GM18907 (cell line): Measurements from ENCODE around the gene KRTAP10-3.
"Not testable (repeated sequence)": the region's sequence is repeated elsewhere in the genome, so short reads cannot be mapped to it uniquely, and the experiment has no call there.

ENCODE experiments used
- ATAC-seq: cut with Tn5 transposase; IDR thresholded peaks from one replicate; pipeline ENCODE4 v1.9.1; 2021; ENCODE audit warnings: mild to moderate bottlenecking, moderate library complexity; ENCODE audit not compliant: unreplicated experiment

KRTAP10-3 gene, protein sequence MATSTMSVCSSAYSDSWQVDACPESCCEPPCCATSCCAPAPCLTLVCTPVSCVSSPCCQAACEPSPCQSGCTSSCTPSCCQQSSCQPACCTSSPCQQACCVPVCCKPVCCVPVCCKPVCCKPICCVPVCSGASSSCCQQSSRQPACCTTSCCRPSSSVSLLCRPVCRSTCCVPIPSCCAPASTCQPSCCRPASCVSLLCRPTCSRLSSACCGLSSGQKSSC

DNA sequence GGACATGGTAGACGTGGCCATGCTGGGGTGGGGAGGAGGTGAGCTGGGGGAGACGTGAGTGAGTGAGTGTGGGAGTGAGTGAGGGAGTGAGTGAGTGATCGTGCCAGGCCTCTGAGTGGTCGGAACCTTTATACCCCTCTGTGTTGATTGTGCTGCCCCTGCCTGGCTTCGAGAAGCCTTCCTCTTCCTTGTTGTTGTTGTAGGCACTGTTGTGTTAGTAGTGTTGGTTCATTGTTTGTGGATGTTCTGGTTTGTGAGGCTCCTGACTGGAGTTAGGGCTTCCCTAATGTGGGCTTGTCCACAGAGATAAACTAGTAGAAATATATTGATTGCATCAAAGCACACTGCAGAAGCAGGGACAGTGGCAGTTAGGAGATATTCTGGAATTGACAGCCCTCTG is at the start of gene KRTAP10-3:
KRTAP10-3 (minus strand) TSS at position 101 of the 400 bp plus-strand sequence; CDS start at position 21, 80 bp downstream.
- ATAC-seq, result no peak

DNA sequence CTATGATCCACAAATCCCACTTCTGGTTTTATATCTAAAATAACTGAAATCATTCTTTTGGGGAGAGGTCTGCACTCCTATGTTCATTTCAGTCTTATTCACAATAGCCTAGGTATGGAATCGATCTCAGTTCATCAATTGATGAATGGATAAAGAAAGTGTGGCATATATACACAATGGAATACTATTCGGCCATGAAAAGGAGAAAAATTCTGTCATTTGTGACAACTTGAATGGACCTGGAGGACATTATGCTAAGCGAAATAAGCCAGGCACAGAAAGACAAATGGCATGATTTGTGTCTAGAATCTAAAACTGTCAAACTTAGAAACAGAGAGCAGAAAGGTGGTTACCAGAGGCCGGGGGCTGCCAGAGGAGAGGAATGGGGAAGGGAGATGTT is 47.9 kb upstream of the KRTAP10-3 start:
- ATAC-seq, result no peak

DNA sequence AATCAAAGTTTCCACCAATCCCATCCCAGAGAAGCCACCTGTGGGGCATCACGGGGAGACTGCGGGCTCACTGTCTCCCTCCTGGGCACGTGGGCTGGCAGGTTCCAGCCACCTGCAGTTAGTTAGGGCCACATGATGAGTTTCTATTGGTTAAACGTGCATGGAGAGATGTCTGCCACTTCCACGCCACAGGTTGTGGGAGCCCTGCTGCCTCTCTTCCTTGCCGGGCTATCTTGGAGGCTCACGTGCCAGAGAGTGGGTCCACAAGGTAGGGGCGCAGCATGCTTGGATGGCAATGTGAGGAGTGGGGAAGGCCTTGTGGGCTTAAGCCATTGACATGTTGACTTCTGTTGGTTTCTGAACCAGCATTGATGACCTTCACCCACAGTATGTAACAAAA is 45.3 kb upstream of the KRTAP10-3 start:
- no peak for ATAC-seq

DNA sequence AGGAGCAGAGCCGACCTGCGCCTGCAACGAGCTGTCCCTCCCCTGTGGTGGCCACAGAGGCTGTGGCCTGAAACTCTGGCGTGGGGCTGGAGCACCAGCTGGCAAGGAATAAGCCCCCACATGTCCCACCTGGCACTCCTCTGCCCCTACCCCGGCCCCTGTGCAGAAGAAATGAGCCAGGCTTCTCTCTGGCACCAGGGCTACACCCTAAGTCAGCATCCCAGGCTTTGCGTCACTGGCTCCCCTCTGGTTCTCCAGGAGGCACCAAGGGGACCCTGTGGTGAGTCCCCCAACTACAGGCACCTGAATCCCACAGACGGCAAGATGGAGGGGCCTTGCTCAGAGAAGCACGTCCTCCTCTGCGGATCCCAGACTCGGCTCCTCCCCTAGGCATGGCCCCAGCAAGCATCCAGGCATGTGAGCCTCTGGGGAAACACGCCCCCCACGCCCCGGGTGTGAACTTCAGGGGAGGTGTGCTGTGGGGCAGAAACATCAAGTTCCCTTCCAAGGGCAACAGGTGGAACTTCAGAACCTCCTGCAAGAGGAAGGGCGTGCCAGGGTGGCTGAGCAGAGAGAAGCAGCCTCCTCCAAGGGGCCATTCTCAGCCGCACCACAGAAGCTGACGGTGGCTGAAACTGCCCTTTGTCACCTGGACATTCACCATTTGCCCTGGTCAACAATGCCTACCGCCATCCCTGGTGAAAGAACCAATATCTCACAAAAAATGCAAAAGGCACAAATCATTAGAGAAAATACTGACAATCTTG is 44.7 kb upstream of the KRTAP10-3 start:
- no peak for ATAC-seq

DNA sequence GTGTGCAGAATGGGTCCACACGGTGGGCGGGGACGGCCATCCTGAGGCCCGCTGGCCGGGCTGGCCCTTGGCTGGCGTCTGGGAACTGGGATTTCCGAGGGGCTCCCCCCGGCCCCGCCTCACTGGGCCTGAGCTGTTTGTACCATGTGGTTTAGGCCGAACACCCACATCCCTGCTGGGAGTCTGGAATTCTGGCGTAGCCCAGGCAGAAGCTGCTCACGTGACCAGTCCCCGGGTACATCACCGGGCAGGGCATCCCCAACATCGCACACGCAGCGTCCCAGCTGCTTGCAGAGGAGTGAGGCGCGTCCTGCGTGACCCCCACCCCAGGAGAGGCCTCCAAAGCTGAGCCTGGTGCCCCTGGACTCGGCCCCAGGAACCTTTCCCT is 43.9 kb upstream of the KRTAP10-3 start:
- no peak for ATAC-seq

DNA sequence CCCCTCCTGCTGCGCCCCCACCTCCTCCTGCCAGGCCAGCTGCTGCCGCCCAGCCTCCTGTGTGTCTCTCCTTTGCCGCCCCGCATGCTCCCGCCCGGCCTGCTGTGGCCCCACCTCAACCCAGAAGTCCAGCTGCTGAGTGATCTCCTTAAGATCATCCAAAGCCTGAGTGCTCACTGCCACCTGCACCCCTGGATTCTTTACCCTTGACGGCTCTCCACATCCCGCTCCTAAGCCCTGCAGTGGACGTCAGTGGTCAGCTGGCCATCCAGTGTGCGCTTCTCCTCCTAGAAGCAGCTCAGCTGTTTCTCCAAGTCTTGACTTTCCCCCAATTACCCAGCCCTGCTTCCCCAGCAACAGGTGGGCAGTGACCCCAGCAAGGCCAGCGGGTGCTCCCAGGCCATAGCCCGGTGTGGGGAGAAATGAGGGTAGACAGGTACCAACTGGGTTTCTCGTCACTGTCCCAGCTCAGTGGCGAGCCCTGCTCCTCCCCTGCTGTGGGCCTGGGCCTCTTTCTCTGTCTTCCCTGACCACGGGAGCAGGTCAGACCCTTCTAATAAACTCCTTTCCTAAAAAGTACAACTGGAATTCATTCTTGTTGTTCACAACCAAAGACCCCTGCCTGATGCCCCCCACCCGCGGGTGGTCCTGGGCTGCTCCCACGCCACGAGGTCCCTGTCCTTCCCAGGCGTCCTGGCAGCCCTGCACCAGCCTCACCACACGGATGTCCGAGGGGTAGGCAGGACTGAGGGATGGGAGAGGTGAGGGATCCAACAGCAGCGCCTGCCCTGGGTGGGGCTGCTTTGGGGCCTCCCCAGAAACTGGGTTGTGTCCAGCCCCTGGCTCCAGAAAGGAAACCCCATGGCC is 43.2 kb upstream of the KRTAP10-3 start:
- ATAC-seq, result no peak

DNA sequence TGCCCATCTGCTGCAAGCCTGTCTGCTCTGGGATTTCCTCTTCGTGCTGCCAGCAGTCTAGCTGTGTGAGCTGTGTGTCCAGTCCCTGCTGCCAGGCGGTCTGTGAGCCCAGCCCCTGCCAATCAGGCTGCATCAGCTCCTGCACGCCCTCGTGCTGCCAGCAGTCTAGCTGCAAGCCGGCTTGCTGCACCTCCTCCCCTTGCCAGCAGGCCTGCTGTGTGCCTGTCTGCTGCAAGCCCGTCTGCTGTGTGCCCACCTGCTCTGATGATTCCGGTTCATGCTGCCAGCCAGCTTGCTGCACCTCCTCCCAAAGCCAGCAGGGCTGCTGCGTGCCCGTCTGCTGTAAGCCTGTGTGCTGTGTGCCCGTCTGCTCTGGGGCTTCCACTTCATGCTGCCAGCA is 42.5 kb upstream of the KRTAP10-3 start:
- ATAC-seq, result not testable (repeated sequence)

DNA sequence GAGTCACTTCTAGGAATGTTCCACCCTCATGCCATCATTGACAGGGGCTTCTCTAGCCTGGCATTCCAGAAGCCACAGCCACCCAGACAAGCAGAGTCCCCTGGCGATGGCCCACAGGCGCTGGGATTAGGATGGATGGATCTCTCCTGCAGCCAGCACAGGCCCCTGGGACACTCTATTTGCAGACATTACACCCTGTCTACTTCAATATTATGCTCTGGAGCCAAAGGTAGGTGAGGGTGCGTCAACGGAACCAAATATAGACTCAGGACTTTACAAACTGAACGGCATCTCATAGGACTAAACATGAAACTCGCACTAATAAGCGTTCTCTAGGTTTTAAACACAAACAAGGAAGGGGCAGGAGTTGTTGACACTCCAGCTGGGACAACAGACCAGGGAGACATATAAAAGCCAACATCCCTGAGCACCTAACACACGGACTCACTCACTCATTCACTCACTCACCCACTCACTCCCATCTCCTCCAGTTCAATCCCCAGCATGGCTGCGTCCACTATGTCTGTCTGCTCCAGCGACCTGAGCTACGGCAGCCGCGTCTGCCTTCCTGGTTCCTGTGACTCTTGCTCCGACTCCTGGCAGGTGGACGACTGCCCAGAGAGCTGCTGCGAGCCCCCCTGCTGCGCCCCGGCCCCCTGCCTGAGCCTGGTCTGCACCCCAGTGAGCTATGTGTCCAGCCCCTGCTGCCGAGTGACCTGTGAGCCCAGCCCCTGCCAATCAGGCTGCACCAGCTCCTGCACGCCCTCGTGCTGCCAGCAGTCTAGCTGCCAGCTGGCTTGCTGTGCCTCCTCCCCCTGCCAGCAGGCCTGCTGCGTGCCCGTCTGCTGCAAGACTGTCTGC is 41.8 kb upstream of the KRTAP10-3 start, which contains the start of gene KRTAP10-7:
KRTAP10-7 (plus strand) TSS at position 480 of the 861 bp plus-strand sequence; CDS start at position 505, 25 bp downstream.
- not testable (repeated sequence) for ATAC-seq

DNA sequence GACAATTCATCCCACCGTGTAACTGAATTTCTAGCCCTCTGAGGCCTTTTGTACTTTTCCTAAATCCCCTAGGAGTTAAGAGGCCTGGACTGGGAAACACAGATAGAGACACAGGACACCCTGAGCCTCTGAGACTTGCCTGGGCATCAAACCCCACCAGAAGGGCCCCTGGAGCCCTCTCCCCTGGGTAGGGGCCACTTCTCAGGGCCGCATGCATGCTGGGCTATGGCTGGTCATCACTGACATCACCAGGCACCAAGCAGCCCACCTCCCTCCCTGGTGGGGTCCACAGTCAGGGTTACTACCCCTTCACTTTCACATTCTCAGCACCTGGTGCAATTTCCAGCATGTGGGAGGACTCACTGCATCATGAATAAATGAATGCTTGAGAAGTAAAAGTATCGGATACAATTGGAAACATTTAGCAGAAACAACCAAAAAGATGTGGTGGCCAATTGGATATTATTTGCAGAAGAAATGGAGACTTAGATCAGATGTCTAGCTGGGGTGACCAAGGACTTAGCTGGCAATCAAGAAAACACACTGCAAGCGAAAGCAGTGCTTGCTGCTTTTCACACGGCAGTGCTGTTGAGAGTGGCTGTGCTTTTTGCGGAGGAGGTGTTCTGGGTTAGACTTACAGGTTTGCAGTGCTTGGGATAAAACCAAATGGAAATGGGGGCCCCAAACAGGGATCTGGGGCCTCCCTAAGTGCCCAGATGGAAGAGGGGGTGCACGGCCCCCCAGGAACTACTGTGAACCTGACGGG is 40.9 kb upstream of the KRTAP10-3 start:
- no peak for ATAC-seq

DNA sequence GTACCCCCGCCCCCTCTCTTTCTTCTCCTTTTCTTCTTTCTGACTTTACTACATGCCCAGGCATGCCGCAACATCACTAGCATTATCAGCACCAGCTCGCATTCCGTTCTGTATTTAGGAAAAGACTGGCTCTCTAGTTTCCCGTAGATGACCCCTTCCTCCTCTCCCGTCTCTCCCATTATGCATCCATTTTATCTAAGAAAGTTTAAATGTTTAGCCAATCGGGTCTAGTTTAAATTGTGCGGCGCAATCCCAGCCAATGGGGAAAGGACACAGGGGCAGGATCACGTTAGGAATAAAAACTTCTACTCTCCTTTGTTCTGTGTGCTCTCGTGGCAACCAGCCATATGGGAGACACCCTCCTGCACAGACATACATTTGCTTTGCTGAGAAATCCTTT is 39.5 kb upstream of the KRTAP10-3 start:
- ATAC-seq, result no peak

DNA sequence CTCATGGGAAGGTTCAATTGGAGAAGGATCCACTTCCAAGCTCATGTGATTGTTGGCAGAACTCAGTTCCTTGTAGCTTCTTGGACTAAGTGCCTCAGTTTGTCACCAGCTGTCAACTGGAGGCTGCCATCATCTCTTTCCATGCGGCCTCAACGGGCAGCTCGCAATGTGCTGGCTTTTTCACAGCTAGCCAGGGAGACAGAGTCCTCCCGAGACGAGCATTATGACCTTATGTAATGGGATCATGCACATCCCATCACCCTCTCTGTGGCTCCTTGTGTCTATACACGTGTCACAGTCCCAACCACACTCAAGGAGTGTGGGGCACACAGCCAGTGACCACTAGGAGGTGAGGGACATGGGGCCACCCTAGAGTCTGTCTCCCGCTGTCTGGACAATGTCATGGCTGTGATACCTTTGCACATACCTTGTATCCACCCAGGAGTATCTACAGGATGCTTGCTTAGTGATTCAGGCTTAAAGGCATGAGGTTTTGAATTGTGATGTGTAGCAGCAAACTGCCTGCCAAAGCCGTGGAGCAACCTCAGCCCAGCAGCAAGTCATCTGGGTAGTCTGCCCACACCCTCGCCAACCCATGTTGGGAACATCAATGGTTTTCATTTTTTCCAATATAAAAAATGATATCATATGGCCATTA is 37.6 kb upstream of the KRTAP10-3 start:
- no peak for ATAC-seq

DNA sequence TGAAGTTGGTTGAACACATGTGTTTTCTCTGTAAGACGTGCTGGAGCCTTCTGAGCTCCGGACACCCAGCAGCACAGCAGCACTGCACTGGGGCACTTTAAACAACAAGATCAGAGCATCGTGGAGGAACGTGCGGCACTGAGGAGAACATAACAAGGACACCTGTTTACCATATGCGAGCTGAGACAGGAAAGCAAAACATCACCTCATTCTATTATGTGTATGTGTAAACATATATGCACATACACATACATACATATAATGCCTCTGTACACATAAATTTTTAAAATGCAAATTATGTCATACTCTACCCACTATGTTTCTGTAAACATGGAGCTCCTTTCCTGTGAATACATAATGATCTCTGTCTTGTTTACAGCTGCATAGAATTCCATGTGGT is 36.9 kb upstream of the KRTAP10-3 start:
- no peak for ATAC-seq

DNA sequence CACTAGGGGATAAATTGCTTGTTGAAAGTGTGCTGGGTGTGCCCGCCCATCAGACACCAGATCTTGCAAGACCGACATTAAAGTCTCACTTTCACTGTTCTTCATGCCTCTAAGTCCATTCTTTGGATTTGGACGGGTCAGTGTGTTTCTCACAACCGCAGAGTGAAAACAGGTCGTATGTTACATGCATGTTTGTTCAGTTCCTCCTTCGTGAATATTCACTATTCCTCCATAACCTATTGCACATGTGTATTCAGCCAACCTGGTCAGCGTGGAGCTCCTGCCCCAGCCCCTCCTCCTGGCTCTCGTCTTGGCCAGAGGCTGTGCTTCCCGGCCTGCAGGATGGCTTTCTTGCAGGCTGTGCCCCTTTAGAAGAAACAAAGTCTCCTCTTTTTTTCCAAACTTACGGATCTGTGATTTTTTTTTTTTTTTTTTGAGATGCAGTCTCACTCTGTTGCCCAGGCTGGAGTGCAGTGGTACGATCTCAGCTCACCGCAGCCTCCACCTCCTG is 35.9 kb upstream of the KRTAP10-3 start:
- no peak for ATAC-seq

DNA sequence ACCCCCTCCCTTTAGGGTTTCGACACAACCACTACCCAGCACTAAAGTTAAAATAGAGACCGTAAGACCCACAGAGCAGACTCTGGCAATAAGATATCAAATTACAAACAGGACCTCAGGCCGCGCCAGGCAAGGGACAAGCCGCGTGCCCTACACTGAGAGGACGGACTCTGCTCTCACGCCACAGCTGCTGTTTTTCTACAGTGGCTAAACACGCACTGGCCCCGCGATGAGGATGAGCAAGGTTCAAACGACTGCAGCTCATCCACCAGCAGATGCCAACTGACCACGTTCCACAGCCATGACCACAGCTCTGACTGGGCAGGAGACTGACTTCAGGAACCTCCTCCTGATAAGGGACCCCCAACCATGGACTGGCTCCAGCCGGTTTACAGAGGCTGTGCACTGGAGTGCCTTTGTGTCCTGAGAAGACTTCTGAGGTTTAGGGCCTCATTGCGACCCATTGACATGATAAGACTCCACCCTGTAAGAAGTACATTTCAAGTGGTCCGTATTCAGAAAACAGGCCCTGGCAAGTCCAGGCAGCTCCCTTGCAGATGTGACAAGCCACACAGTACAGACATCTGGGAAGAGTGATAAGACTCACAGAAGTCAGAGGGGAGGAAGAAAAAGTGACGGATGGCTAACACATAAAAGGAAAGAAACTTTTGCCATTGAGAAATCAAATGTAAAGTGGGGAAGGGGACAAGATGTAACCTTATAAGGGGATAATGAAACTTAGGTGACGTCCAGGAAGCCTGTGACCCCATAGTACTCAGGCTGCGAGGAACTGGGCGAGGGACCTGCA is 35.2 kb upstream of the KRTAP10-3 start:
- ATAC-seq, result no peak

DNA sequence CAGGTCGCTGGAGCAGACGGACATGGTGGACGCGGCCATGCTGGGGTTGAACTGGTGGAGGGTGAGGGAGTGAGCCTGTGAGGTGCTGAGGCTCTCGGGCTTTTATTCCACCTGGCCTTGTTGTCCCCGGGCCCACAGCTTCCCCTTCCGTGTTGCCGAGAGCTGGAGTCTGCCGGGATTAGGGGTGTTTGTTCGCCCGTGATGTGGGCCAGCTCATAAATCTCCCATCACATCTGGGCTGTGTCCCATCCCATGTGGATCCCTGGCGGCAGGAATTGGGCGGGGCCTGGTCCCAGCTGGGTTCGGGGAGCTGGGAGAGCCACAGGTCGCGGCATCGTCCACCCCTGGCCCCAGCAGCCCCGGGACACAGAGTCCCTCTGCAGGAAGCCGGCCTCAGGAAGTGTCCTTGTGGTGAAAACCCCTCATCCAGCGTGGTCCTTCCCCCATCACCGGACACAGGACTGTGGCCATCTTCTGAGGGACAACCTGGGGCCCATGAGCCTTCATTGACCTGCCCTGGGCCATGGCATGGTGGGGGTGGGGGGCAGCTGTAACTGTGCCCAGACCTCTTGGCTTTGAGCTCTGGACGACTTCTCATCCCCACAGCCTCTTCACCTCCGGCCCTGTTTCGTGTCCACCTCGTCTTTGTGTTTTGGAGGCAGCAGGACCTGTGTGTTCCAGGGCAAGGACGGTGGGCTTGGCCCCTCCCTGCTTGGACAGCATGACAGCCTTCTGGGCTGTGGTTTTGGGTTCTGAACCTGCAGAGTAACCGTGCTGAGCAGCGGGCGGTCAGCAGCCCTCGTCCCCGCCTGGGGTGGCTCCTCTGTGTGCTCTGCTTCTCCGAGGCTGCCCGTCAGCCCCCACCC is 34.1 kb upstream of the KRTAP10-3 start, which contains the start of gene KRTAP10-6:
KRTAP10-6 (minus strand) TSS at position 60 of the 866 bp plus-strand sequence; CDS start at position 39, 21 bp downstream.
- no peak for ATAC-seq

DNA sequence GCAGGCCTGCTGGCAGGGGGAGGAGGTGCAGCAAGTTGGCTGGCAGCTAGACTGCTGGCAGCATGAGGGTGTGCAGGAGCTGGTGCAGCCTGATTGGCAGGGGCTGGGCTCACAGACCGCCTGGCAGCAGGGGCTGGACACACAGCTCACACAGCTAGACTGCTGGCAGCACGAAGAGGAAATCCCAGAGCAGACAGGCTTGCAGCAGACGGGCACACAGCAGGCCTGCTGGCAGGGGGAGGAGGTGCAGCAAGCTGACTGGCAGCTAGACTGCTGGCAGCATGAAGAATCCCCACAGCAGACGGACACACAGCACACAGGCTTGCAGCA is 33.2 kb upstream of the KRTAP10-3 start:
- not testable (repeated sequence) for ATAC-seq
